Measurements from ENCODE around the gene RTCB. TPM values are rescaled to one million over a fixed set of nuclear protein-coding genes. Genes with fewer than 3 reads are reported as not detected.

The RTCB gene
- total RNA-seq, 4 donors from 2014 or later = 55.4 to 104 (median 84.0) TPM

DNA sequence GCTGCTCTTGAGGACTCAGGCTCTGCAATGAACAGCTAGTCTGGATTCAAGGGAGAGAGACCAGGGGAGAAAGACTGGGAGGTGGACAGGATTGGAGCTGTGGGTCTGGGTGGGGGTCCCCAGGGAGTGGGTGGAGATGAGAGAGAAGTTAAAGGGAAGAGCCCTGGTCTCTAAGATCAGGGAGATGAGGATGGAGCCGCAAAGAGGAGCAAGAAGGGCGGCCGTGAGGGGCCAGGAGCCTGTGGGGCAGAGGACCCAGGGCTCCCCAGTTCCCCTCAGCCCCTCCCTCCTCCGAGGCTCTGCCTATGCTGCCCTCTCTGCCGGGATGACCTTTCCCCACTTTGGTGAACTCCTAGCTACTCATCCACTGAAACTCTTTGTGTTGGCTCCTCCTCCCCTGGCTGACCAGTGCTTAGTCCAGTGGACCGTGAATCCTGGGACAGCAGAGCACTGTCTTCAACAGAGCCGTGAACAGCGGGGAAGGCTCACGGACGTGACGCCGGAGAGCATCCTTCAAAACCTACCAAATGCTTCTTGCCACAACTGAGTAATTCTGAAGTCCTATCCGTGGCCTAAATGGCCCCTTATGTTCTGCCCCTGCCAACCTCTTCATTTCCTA, 70.8 kb downstream of the RTCB start:
- Histone ChIP-seq H3K4me3 (no peak overlapping the region), H3K4me1 (no peaks in the 10 kb centered on the region), H3K36me3 (no peaks in the 10 kb centered on the region), H3K9me3 (no peaks in the 10 kb centered on the region), H3K27me3 (peaks cover 49% of the 10 kb centered on the region), H3K27ac (no peak overlapping the region)
- TF ChIP-seq, protein P1, sequence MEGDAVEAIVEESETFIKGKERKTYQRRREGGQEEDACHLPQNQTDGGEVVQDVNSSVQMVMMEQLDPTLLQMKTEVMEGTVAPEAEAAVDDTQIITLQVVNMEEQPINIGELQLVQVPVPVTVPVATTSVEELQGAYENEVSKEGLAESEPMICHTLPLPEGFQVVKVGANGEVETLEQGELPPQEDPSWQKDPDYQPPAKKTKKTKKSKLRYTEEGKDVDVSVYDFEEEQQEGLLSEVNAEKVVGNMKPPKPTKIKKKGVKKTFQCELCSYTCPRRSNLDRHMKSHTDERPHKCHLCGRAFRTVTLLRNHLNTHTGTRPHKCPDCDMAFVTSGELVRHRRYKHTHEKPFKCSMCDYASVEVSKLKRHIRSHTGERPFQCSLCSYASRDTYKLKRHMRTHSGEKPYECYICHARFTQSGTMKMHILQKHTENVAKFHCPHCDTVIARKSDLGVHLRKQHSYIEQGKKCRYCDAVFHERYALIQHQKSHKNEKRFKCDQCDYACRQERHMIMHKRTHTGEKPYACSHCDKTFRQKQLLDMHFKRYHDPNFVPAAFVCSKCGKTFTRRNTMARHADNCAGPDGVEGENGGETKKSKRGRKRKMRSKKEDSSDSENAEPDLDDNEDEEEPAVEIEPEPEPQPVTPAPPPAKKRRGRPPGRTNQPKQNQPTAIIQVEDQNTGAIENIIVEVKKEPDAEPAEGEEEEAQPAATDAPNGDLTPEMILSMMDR (IDR thresholded peaks at IDR 0.05) = no peak
- TF ChIP-seq POLR2AphosphoS5 (IDR thresholded peaks at IDR 0.05) (no peak), EP300 (IDR thresholded peaks at IDR 0.05; ENCODE audit: low read depth) (no peak), POLR2A (IDR thresholded peaks at IDR 0.05) (no peak)
- DNase-seq = no peak
- in situ Hi-C loops (cut with MboI; ENCODE audit: low pct_ligation_motif_present in 1 of 4, low pct_unique_long_range_greater_than_20kb in 1 of 4, low sequenced_read_pairs in 3 of 4) (no loop called here), intact Hi-C loops (cut with DNase I; ENCODE audit: low total_unique reads) (no loop called here)
- 56 to 77% methylated on average over 4 to 13 of the region's 13 CpGs for WGBS, 2 donors (ENCODE audit: low coverage in 1 of 2)

DNA sequence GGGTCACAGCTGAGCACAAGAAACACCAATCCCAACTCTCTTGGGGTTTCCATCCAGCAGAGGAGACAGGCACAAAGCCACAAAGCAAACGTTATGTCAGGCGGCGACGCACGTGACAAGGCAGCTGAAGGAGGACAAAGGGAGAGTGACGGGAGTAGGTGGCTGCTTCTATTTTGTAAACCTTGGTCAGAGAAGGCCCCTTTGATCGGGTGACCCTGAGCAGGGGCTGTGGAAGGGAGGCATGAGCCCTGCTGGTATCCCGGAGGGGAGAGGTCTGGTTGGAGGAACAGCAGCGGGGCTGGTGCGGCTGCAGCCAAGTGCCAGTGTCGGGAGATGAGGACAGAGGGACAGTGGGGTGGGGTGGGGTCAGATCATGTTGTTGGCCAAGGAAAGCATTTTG, 71.6 kb downstream of the RTCB start:
- no peaks in the 10 kb centered on the region for H3K36me3 ChIP-seq
- H3K4me3 ChIP-seq = no peak overlapping the region
- DNase-seq = no peak
- H3K9me3 ChIP-seq = no peaks in the 10 kb centered on the region
- TF ChIP-seq, protein P1 (IDR thresholded peaks at IDR 0.05) = no peak
- TF ChIP-seq EP300 (IDR thresholded peaks at IDR 0.05; ENCODE audit: low read depth) (no peak), POLR2AphosphoS5 (IDR thresholded peaks at IDR 0.05) (no peak), POLR2A (IDR thresholded peaks at IDR 0.05) (no peak)
- no peaks in the 10 kb centered on the region for H3K4me1 ChIP-seq
- H3K27ac ChIP-seq = no peak overlapping the region
- intact Hi-C loops (cut with DNase I; ENCODE audit: low total_unique reads) = no loop called here
- peaks cover 44% of the 10 kb centered on the region for H3K27me3 ChIP-seq
- WGBS, 2 donors (ENCODE audit: low coverage in 1 of 2) = 81% methylated on average over 11 of the region's 11 CpGs; no CpG with 5 or more reads in 1 of the 2 donors
- in situ Hi-C loops (cut with MboI; ENCODE audit: low pct_ligation_motif_present in 1 of 4, low pct_unique_long_range_greater_than_20kb in 1 of 4, low sequenced_read_pairs in 3 of 4) = no loop called here

DNA sequence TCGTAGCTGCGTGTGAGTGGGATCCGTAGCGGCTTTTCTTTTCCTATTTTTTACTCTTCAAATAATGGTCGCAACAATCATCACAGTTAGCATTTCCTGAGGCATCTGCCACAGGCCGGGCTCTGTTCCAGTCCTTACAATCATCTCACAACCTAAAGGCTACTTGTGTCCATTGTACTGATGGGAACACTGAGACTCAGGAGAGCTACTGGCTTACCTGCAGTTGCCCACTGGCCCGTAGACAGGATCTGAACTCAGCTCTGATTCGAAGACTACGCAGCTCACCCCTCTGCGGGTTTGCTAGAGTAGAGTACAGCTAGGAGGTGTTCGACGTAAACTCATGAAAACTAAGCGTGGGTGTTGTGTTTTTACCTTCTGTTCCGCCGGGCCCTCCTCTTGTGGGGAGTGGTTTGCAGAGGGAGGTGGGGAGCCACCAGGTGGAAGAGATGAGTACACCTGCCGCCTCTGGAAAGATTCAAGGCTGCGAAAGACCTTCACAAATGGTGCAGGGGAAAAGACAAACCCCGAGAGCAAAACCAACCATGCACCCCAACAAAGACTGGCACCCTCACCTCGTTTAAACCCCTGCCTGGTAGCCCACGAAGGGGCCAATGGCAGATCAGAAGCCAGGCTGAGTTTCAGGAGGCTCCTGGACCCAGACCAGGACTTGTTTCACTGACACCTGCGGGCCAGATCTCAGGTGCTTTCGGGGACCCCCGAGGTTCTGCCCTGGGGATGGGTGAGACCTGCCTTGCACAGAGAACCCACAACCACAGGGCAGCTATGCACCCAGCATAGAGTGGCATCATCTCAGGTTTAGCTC, 72.6 kb downstream of the RTCB start:
- Histone ChIP-seq H3K4me1 (no peaks in the 10 kb centered on the region), H3K9me3 (no peaks in the 10 kb centered on the region), H3K27ac (no peak overlapping the region), H3K4me3 (no peak overlapping the region), H3K36me3 (no peaks in the 10 kb centered on the region), H3K27me3 (peaks cover 34% of the 10 kb centered on the region)
- in situ Hi-C loops (cut with MboI; ENCODE audit: low pct_ligation_motif_present in 1 of 4, low pct_unique_long_range_greater_than_20kb in 1 of 4, low sequenced_read_pairs in 3 of 4) = no loop called here
- intact Hi-C loops (cut with DNase I; ENCODE audit: low total_unique reads) = no loop called here
- DNase-seq = no peak
- TF ChIP-seq, protein P1 (IDR thresholded peaks at IDR 0.05) = no peak
- TF ChIP-seq POLR2A (IDR thresholded peaks at IDR 0.05) (no peak), POLR2AphosphoS5 (IDR thresholded peaks at IDR 0.05) (no peak), EP300 (IDR thresholded peaks at IDR 0.05; ENCODE audit: low read depth) (no peak)
- WGBS, 2 donors (ENCODE audit: low coverage in 1 of 2) = 84 to 98% methylated on average over 10 to 21 of the region's 23 CpGs

DNA sequence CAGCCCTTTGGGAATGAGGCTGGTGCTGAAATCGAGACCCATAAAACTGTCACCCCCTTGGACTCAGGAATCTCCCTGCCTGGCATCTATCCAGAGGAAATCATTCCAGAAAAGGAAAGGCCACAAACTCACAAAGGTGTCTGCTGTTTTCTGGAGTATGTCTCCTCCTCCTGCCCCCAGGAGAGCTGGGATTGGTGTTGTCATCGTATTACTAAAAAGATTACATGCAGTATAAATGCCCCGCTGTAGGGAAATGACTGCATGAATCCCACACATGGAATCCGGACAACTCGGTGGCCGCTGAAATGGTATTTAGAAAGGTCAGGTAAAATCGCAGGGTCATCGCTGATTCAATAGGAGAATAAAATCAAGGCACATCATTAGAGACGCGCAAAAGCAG, 73.3 kb downstream of the RTCB start:
- WGBS, 2 donors (ENCODE audit: low coverage in 1 of 2) = 80 to 91% methylated on average over 9 to 10 of the region's 10 CpGs
- intact Hi-C loops (cut with DNase I; ENCODE audit: low total_unique reads) = no loop called here
- no peak overlapping the region for H3K27ac ChIP-seq
- H3K27me3 ChIP-seq = peaks cover 28% of the 10 kb centered on the region
- no peak overlapping the region for H3K4me3 ChIP-seq
- in situ Hi-C loops (cut with MboI; ENCODE audit: low pct_ligation_motif_present in 1 of 4, low pct_unique_long_range_greater_than_20kb in 1 of 4, low sequenced_read_pairs in 3 of 4) = no loop called here
- H3K9me3 ChIP-seq = no peaks in the 10 kb centered on the region
- no peaks in the 10 kb centered on the region for H3K36me3 ChIP-seq
- no peaks in the 10 kb centered on the region for H3K4me1 ChIP-seq
- DNase-seq = no peak
- TF ChIP-seq EP300 (IDR thresholded peaks at IDR 0.05; ENCODE audit: low read depth) = no peak
- no peak for TF ChIP-seq POLR2A (IDR thresholded peaks at IDR 0.05)
- no peak for TF ChIP-seq POLR2AphosphoS5 (IDR thresholded peaks at IDR 0.05)
- TF ChIP-seq, protein P1 (IDR thresholded peaks at IDR 0.05) = no peak
